CD4-positive, alpha-beta T cell (primary cell): Measurements from ENCODE around the gene KLHL40. TPM values are rescaled to one million over a fixed set of nuclear protein-coding genes. Genes with fewer than 3 reads are reported as not detected.

Experiments used
- ATAC-seq: fragments of 200-7000 bp; cut with Tn5 transposase; one replicate; pipeline ENCODE4 v1.10.0; 2022; ENCODE audit warnings: mild to moderate bottlenecking; ENCODE audit not compliant: poor library complexity
- CTCF ChIA-PET: fragments of 350-600 bp; sonication (Branson Sonifier 250); formaldehyde crosslinking; loops from one replicate; lab custom pipeline; 2021; ENCODE audit warnings: antibody characterized with exemption, inconsistent platforms; lab: Charles Lee
- POLR2A ChIA-PET: fragments of 350-600 bp; sonication (Branson Sonifier 250); formaldehyde crosslinking; loops from one replicate; lab custom pipeline; 2021; ENCODE audit warnings: antibody characterized with exemption, inconsistent platforms; lab: Charles Lee
- DNase-seq, 14 experiments: peaks; one replicate each; pipeline ENCODE4 v3.0.0-alpha.2; 2013 to 2020; ENCODE audit warnings: mixed read lengths in 2 of 14
- H3K27ac ChIP-seq, 2 donors: one replicate each; pipeline versions ENCODE4 v1.5.1 to v1.7.0; 2013; ENCODE audit warnings: low read length in 2 of 2, low read depth in 1 of 2, mild to moderate bottlenecking in 1 of 2
- H3K27me3 ChIP-seq, 2 experiments: 1 replicate in 1 of 2; 2 replicates in 1 of 2; pipeline versions ENCODE4 v1.6.1 to v1.7.0; 2013; ENCODE audit warnings: low read length in 2 of 2, control low read depth in 1 of 2, mild to moderate bottlenecking in 1 of 2, moderate library complexity in 1 of 2; ENCODE audit not compliant: insufficient read depth in 2 of 2, control insufficient read depth in 1 of 2
- H3K36me3 ChIP-seq: one replicate; pipeline ENCODE4 v1.6.1; 2013; ENCODE audit warnings: low read length, control low read depth; ENCODE audit not compliant: insufficient read depth
- H3K4me1 ChIP-seq: one replicate; pipeline ENCODE4 v1.6.1; 2013; ENCODE audit warnings: low read length, control low read depth; ENCODE audit not compliant: insufficient read depth
- H3K4me3 ChIP-seq: one replicate; pipeline ENCODE4 v1.5.1; 2013; ENCODE audit warnings: mild to moderate bottlenecking, low read length, moderate library complexity
- H3K9me3 ChIP-seq, 2 experiments: 1 replicate in 1 of 2; 2 replicates in 1 of 2; pipeline versions ENCODE4 v1.6.1 to v1.7.0; 2013; ENCODE audit warnings: low read length in 2 of 2, mild to moderate bottlenecking in 2 of 2, control low read depth in 1 of 2, moderate library complexity in 1 of 2; ENCODE audit not compliant: control insufficient read depth in 1 of 2, insufficient read depth in 1 of 2
- H3K27ac Mint-ChIP-seq: one replicate; pipeline ENCODE4 v1.8.0; 2020; ENCODE audit warnings: mixed read lengths
- H3K27me3 Mint-ChIP-seq: one replicate; pipeline ENCODE4 v1.8.0; 2021; ENCODE audit warnings: mixed read lengths
- H3K36me3 Mint-ChIP-seq: one replicate; pipeline ENCODE4 v1.8.0; 2021; ENCODE audit warnings: low read depth, mixed read lengths
- H3K4me1 Mint-ChIP-seq: one replicate; pipeline ENCODE4 v1.8.0; 2021; ENCODE audit warnings: low read depth, mixed read lengths
- H3K4me3 Mint-ChIP-seq: one replicate; pipeline ENCODE4 v1.8.0; 2020; ENCODE audit warnings: mild to moderate bottlenecking, mixed read lengths
- H3K9me3 Mint-ChIP-seq: one replicate; pipeline ENCODE4 v1.8.0; 2020; ENCODE audit warnings: mixed read lengths
- CTCF ChIP-seq: fragments of 200-600 bp; IDR thresholded peaks from one replicate; pipeline ENCODE4 v1.8.0; 2022; ENCODE audit warnings: antibody characterized with exemption, mild to moderate bottlenecking
- intact Hi-C, 2 experiments: fragments of 100-400 bp; cut with DNase I in 1 of 2; cut with micrococcal nuclease in 1 of 2; formaldehyde crosslinking; loops; one replicate each; pipeline versions ENCODE4 v1.15.1 to v1.9.0; 2023 to 2025; cut with DNase I, micrococcal nuclease
- total RNA-seq, 174 experiments: library from RNA in 2 of 174; stranded (reverse) in 2 of 174; gene quantifications; one replicate each; pipeline ENCODE4 v1.2.3 and lab custom pipeline; 2021 to 2026

KLHL40 gene
- total RNA-seq, 2 experiments from 2014 or later: not detected

GRCh38 chr3:42692667-42693529 lies 7.6 kb downstream of the KLHL40 start:
- no peaks in the 10 kb centered on the region for H3K4me1 ChIP-seq
- H3K27ac ChIP-seq: no peak overlapping the region
- H3K9me3 ChIP-seq: no peaks in the 10 kb centered on the region
- intact Hi-C loops: no loop called here
- POLR2A ChIA-PET: no interaction called here
- H3K4me3 Mint-ChIP-seq: no peak overlapping the region
- no peak overlapping the region for H3K27ac Mint-ChIP-seq
- H3K36me3 Mint-ChIP-seq: no peaks in the 10 kb centered on the region
- H3K4me3 ChIP-seq: no peak overlapping the region
- no peak for TF ChIP-seq CTCF
- peak in 1 of 14 experiments; percentile 27 for DNase-seq
- peaks cover 0 to 6% of the 10 kb centered on the region in 2 experiments for H3K27me3 ChIP-seq
- H3K36me3 ChIP-seq: no peaks in the 10 kb centered on the region
- CTCF ChIA-PET: no interaction called here
- ATAC-seq: no peak
- no peaks in the 10 kb centered on the region for H3K4me1 Mint-ChIP-seq
- H3K9me3 Mint-ChIP-seq: no peaks in the 10 kb centered on the region
- peaks cover 9% of the 10 kb centered on the region for H3K27me3 Mint-ChIP-seq

GRCh38 chr3:42693530-42693930 lies 8.2 kb downstream of the KLHL40 start:
- DNase-seq: no peak
- no peak overlapping the region for H3K27ac Mint-ChIP-seq

GRCh38 chr3:42694366-42694765 lies 9.0 kb downstream of the KLHL40 start:
- ChIA-PET POLR2A (no interaction called here), CTCF (no interaction called here)
- intact Hi-C loops: no loop called here

More at GRCh38 chr3:42693530-42693930, 8.2 kb downstream of the KLHL40 start:
- ChIA-PET POLR2A (no interaction called here), CTCF (no interaction called here)
- no peak for TF ChIP-seq CTCF
- Histone ChIP-seq H3K9me3 (no peaks in the 10 kb centered on the region), H3K4me3 (no peak overlapping the region), H3K27ac (no peak overlapping the region), H3K36me3 (no peaks in the 10 kb centered on the region), H3K27me3 (peaks cover 0 to 6% of the 10 kb centered on the region in 2 experiments), H3K4me1 (peaks cover 1% of the 10 kb centered on the region)
- intact Hi-C loops: no loop called here
- Mint-ChIP-seq H3K27me3 (peaks cover 9% of the 10 kb centered on the region), H3K4me1 (no peaks in the 10 kb centered on the region), H3K9me3 (no peaks in the 10 kb centered on the region), H3K36me3 (no peaks in the 10 kb centered on the region), H3K4me3 (no peak overlapping the region)
- no peak for ATAC-seq

More at GRCh38 chr3:42694366-42694765, 9.0 kb downstream of the KLHL40 start:
- no peaks in the 10 kb centered on the region for H3K9me3 ChIP-seq
- Mint-ChIP-seq H3K36me3 (no peaks in the 10 kb centered on the region), H3K4me1 (no peaks in the 10 kb centered on the region), H3K9me3 (no peaks in the 10 kb centered on the region), H3K27ac (no peak overlapping the region), H3K4me3 (no peak overlapping the region), H3K27me3 (peaks cover 4% of the 10 kb centered on the region)
- H3K36me3 ChIP-seq: no peaks in the 10 kb centered on the region
- peaks cover 10% of the 10 kb centered on the region for H3K4me1 ChIP-seq
- H3K27me3 ChIP-seq: peaks cover 0 to 6% of the 10 kb centered on the region in 2 experiments
- no peak for DNase-seq
- ATAC-seq: no peak
- H3K4me3 ChIP-seq: no peak overlapping the region
- no peak for TF ChIP-seq CTCF
- H3K27ac ChIP-seq: no peak overlapping the region
